Stimulated activated CD8-positive, alpha-beta memory T cell treated with anti-CD3 and anti-CD28 coated beads, Interleukin-2, amount 100 ng/mL, for 1 hour (primary cell): ENCODE measurements around the gene FOLR1.
"Not testable (repeated sequence)": the region's sequence is repeated elsewhere in the genome, so short reads cannot be mapped to it uniquely, and the experiment has no call there.

ENCODE experiments used
- DNase-seq, 2 donors: peaks; one replicate each; pipeline ENCODE4 v3.0.0-alpha.2; 2020; ENCODE audit warnings: low read depth in 2 of 2

The FOLR1 gene

GRCh38 chr11:72181553-72181958, 10.4 kb upstream of the FOLR1 start:
- not testable (repeated sequence) for DNase-seq

DNA sequence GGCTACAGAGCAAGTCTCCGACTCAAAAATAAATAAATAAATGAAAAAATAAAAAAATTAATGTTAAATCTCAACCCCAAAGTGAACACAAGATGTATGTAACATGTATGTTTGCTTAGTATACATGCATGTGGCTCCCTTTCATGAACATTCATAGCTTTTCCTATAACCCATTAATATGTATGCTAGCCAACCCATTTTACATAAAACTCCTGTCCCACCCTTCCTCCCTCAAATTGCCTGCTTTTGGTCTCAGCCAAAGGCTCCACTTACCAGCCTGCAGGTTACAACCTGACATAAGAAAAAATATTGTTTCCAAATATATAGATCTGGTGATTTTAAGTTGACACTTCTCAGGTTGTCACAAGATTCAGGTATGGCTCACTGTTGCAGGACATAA, 3.7 kb upstream of the FOLR1 start:
- DNase-seq = no peak

DNA sequence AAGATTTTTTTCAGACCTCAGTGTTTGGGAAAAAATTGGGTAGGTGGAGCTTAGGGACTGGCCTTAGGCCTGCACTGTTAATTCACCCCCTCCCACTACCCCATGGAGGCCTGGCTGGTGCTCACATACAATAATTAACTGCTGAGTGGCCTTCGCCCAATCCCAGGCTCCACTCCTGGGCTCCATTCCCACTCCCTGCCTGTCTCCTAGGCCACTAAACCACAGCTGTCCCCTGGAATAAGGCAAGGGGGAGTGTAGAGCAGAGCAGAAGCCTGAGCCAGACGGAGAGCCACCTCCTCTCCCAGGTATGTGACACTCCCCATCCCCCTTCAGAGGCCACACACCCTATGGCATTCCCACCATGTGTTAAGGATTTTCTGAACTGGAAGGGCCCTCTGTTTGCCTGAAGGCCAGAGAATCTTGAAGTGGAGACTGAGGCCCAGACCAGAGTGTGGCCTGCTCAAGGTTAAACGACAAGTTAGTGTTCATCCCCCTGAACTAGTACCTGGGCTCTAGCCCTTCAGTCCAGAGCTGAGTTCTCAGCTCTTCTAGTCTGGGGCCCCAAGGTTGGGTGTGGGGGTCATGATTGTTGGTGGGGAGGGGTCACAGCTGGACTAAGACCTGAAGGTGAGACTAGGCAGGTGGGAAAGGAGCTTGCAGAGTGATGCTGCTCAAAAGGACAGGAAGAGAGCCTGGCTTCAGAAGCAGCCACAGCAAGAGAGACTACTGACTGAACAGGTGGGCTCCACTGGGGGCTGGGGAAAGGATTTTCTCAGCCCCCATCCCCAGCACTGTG, 2.3 kb upstream of the FOLR1 start:
- DNase-seq = no peak

DNA sequence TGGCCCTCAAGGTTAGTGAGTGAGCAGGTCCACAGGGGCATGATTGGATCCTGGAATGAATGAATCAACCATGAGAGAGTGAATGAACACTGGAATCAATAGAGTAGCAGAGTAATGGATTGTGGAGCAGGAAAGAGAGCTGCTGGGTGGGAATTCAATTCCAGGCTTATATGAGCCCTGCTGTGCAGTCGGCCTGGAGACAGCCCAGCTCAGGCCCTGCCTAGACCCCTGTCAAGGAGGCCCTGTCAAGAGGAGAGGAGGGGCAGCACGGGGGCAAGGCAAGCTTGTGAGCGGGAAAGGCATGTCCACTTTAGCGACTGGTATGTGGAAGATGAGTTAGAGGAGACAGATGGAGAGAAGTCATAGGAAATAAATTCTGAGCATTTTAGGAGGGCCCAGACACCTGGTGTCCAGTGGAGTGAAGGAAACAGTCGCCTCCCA, 1.3 kb upstream of the FOLR1 start:
- DNase-seq = no peak

DNA sequence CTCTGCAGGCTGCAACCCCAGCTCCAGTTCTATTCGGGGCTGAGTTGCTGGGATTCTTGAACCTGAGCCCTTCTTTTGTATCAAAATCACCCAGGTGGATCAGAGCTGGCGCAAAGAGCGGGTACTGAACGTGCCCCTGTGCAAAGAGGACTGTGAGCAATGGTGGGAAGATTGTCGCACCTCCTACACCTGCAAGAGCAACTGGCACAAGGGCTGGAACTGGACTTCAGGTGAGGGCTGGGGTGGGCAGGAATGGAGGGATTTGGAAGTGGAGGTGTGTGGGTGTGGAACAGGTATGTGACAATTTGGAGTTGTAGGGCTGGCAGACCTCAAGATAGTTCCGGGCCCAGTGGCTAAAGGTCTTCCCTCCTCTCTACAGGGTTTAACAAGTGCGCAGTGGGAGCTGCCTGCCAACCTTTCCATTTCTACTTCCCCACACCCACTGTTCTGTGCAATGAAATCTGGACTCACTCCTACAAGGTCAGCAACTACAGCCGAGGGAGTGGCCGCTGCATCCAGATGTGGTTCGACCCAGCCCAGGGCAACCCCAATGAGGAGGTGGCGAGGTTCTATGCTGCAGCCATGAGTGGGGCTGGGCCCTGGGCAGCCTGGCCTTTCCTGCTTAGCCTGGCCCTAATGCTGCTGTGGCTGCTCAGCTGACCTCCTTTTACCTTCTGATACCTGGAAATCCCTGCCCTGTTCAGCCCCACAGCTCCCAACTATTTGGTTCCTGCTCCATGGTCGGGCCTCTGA, 3.8 kb downstream of the FOLR1 start:
- no peak for DNase-seq

- not testable (repeated sequence) for DNase-seq
Observed at GRCh38 chr11:72201445-72201844, 9.5 kb downstream of the FOLR1 start.

- DNase-seq = no peak
Observed at GRCh38 chr11:72202571-72202970, 10.6 kb downstream of the FOLR1 start.

GRCh38 chr11:72203163-72203562, 11.2 kb downstream of the FOLR1 start:
- no peak for DNase-seq

- no peak for DNase-seq
Observed at GRCh38 chr11:72204886-72205285, 12.9 kb downstream of the FOLR1 start.

- not testable (repeated sequence) for DNase-seq
Observed at GRCh38 chr11:72206794-72207193, 14.9 kb downstream of the FOLR1 start.

DNA sequence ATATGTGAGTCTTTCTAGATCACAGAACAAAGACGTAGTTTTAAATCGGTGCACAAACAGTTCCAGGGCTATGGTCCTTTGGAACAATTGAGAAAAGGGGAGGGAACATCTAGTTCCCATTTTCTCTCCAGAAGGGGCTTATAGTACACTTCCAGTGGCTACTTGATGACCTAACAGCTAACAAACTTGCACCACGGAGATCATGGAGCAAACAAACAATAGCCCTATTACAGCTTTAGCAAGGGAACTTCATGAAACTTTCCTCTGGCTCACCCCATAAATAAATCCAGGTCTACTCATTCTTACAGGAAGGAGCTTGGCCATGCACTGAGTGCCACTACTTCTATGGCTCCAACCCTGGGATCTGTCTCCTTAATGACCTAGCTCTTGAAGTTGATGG, 16.3 kb downstream of the FOLR1 start:
- DNase-seq = no peak

- no peak for DNase-seq
Observed at GRCh38 chr11:72209101-72209500, 17.2 kb downstream of the FOLR1 start.

DNA sequence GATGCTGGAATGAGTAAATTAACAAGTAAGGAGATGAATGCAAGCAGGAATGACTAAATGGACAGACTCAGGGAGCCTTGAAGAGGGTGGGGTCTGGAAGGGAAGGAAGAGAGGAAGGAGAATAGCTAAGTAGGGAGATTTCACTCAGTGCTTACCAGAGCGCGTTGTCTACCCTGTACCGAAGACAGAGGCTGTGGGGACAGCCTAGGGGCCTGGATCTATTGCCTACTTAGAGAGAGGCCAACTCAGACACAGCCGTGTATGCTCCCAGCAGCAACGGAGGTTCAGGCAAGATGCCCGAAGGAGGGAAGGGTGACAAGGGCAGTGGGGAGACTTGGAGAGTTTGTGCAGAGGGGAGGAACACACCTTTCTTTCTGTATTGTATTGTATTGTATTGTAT, 24.7 kb downstream of the FOLR1 start, which contains the start of gene FOLR2:
Gene FOLR2, plus strand, starts transcription at position 157 of the 400 bp plus-strand sequence. CDS start 1,791 bp downstream, outside the sequence.
- DNase-seq = no peak

DNA sequence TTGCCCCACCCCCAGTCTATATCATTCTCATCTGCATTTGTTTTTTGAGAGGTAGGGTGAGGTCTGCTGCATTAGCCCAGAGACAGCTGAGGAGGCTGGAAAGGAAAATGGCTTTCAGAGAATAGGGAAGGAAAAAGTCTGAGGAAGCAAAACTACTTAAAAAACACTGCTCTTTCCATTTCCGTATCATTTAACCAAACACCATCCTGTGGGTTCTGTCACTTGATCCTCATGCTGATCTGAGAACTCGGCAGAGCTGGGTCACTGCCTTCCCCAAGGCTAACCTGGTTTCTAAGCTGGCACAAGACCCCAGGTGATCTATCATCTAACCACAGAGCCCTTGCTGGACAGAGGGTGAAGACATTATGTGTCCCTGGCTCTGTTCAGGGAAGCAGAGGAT, 25.9 kb downstream of the FOLR1 start:
- DNase-seq = no peak

GRCh38 chr11:72218251-72218745, 26.4 kb downstream of the FOLR1 start:
- no peak for DNase-seq

GRCh38 chr11:72220696-72221363, 28.9 kb downstream of the FOLR1 start:
- no peak for DNase-seq

- no peak for DNase-seq
Observed at GRCh38 chr11:72221386-72222075, 29.6 kb downstream of the FOLR1 start.

DNA sequence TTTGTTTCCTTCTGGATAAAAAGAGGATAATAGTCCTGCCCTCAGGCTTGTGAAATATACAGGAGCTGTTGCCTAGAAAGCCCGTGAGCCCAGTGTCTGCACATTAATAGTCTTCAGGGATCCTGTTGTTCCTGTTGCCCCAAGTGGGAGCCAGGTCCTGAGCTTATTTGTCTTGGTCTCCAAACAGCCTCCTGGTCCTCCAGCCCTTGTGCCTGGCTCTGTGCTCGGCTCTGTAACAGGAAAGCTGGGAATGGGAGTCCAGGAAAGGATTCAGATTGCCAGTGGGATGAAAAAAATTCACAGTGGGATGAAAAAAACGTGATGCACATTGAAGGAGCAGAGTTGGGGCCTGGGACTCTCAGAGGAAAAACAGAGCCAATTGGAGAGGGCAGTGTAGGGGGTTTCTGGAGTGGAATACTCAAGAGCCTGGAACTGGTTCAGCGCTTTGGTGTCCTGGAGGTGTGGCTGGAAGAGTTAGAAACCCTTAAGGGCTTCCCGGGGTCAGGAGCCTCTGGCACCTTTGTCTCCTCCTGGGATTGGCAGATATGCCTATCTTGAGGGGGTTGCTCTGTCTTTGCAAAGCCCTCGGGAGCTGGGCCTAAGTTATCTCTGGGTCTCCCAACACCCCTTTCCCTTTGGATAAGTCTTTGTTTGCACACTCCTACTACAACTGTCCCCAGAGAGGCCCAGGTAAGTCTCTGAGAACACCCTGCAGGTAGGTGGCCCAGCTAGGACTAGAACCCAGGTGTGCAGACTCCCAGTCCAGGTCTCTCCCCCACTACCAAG, 30.4 kb downstream of the FOLR1 start:
- no peak for DNase-seq

GRCh38 chr11:72222907-72223614, 31.1 kb downstream of the FOLR1 start:
- DNase-seq = peak; percentile 88
